ENCODE results near the gene RHNO1.

RHNO1 gene

GRCh38 chr12:2877047-2877952 lies at the start of gene RHNO1, which contains the start of gene FOXM1:
RHNO1 (plus strand) TSS chr12:2877223; CDS start chr12:2885367, 8,144 bp downstream.
FOXM1 (minus strand) TSS chr12:2877174; CDS start chr12:2874478, 2,696 bp downstream.
- DNase-seq, result peak; percentile 8

- DNase-seq, result no peak
These were observed 47.7 kb upstream of the RHNO1 start for GRCh38 chr12:2829275-2829674.

GRCh38 chr12:2832550-2833127 lies 44.4 kb upstream of the RHNO1 start:
- DNase-seq, result no peak

DNA sequence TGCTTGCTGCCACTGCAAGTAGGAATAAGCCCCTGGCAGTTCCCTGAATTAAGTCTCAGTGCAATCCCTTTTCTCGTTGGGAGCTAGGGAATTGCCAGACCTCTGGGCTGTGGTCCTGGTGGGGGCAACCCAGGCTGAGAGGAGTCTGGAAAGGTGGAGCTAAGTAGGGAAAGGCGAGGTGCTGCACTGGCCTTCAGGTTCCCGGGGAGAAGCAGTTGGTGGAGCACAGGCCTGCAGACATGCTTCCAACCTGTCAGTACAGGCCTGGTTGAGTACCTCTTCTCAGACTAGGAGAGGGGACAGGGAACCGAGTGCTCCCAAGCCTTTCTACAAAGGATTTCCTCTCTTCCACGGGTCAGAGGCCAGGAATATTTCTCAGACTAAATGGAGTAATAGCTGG lies 43.7 kb upstream of the RHNO1 start:
- no peak for DNase-seq

GRCh38 chr12:2833810-2834209 lies 43.2 kb upstream of the RHNO1 start:
- DNase-seq, result no peak

DNA sequence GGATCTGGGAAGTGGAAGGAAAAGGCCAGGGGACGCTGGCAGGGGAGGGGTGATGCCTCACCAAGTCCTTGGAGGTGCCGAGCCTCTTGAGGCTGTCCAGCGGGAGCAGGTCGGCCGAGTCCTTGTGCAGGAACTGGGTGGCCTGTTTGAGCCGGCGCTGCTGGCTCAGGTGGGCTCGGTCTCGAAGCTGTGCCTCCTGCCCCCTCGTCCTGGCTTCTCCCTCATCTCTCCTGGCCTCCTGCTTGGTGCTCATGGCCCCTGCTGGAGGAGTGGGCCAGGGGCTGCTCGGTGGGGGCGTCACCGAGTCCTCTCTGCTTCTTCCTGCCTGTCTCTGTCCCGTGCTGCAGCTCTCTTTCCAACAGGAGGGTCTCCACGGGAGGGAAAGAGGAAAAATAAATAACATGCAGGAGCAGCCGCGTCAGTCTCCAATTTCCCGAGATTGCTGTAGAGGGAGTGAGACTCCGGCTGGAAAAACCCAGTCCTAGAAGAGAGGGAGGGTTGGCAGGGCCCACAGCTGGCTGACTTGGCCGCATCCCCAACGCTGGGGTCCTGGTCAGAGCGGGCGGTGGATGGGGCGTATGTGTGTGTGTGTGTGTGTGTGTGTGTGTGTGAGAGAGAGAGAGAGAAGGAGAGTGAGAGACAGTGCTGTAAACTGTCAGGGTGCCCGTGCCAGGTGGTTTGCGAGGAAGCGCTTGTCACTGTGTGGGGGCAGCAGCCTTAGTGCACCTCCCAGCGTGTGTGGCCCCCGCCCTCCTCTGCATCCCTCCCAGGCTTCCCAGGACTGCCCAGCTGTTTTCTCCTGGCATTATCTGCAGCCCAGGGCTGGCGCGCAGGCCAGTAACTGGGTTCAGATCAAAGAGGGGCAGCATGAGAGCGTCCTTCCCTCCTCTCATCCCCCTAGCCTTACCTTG lies 42.2 kb upstream of the RHNO1 start, which contains the start of gene NRIP2:
TSS of gene NRIP2 (minus strand) at position 455 of the 911 bp plus-strand sequence. CDS start at position 403, 52 bp downstream.
- no peak for DNase-seq

DNA sequence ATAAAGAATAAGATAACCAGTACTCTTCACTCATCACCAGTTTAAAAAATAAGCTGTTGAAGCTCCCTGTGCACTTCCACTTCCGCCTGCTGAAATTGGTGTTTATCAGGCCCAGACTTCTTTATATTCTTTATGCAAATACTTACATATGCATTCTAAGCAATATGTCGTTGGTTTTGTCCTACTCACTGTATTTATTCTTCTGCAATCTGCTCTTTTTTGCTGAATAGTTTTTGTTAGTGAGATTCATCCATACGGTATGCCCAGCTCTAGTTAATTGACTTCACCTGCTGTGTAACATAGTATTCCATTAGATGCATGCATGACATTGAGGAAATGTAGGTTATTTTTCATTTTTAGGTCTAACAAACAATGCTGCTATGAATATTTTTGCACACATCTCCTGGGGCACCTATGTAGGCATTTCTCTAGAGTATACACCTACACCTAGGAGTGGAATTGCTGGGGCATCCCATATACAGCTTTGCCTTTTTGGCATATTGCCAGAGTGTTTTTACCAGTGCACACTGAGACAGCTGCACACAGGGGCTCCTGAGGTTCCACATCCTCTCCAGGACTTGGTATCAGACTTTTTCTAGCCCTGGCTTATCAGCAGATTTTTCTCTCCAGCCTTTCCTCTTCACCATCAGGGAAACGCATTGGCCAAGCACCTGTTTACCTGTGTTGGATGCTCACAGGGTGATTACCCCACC lies 41.2 kb upstream of the RHNO1 start:
- DNase-seq, result no peak

- no peak for DNase-seq
These were observed 40.4 kb upstream of the RHNO1 start for GRCh38 chr12:2836574-2836973.

- no peak for DNase-seq
These were observed 35.9 kb upstream of the RHNO1 start for GRCh38 chr12:2841056-2841650.

DNA sequence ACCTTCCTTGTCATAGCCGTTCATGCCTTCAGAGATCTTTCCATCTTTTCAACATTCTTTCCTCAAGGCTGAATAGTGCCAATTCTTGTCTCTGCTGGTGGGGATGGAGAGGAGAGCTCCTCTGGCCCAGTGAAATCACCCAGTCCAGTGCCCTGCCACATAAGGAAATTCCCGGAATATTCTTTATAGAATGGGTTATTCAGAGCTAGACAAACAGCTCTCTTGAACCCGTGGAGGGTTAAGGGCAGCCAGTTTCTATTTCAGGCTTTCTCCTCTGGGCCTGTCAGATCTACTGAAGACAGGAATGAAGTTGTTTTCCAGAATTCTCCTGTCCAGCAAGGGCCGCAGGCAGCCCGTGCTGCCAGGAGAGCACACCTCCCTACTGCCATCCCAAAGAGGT lies 34.1 kb upstream of the RHNO1 start:
- no peak for DNase-seq

DNA sequence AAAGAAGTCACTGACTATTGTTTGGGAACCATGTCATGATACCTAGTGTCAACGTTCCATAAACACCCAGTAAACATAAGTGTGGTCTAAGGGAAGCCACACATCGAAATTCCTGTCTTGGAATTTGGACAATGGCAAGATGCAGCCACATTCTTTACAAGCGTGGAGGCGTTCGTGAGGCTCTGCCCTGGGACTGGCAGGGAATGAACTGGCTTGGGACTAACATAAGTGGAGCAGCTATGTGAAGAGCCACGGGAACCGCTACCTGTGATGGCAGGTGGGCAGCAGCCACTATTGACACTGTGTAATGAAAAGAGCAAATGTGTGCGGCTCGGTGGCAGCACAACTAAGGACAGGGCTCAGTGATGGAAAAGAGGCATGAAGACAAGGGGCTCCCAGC lies 32.2 kb upstream of the RHNO1 start:
- no peak for DNase-seq

GRCh38 chr12:2845280-2845679 lies 31.7 kb upstream of the RHNO1 start:
- no peak for DNase-seq

DNA sequence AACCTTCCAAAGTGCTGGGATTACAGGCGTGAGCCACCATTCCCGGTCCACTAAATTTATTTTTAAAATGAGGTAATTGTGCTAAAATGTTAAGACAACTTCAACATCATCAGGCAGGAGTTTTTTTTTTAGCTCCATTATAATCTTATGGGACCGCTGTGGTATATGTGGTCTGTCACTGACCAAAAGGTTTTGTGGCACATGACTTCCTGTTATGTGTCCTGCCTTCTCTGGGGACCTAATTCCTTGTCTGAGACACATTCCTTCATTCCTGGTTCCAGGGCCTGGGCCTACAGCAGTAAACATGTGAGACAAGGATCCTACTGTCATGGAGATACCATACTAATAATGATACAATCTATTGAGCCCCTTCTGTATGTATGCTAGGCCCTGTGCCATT lies 25.1 kb upstream of the RHNO1 start:
- no peak for DNase-seq

- no peak for DNase-seq
These were observed 23.4 kb upstream of the RHNO1 start for GRCh38 chr12:2853626-2854025.

GRCh38 chr12:2854669-2855453 lies 22.2 kb upstream of the RHNO1 start:
- DNase-seq, result no peak

DNA sequence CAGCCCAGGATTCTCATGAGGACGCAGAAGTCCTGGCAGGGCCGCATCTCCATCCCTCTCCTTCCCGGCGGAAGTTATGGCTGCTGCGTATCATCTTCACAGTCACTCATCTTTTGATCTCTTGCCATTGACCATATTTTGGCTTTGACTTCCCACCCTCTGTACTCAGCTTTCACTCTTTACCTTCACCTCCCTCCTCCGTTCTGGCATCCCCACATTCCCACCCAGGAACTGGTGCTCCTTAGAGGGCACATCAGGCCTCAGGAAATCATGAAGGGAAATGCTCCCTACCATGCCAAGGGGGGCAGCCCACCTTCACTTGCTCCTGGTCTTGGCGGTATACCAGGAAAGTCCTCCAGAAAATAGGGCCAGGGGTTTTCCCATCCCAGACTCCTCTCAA lies 21.5 kb upstream of the RHNO1 start:
- no peak for DNase-seq

GRCh38 chr12:2856051-2856450 lies 21.0 kb upstream of the RHNO1 start:
- DNase-seq, result no peak

GRCh38 chr12:2857021-2857431 lies 20.0 kb upstream of the RHNO1 start, which contains the start of gene TEX52:
TEX52 (minus strand) TSS chr12:2857039; CDS start chr12:2857026, 13 bp downstream.
- no peak for DNase-seq

GRCh38 chr12:2857576-2857975 lies 19.4 kb upstream of the RHNO1 start:
- DNase-seq, result no peak

DNA sequence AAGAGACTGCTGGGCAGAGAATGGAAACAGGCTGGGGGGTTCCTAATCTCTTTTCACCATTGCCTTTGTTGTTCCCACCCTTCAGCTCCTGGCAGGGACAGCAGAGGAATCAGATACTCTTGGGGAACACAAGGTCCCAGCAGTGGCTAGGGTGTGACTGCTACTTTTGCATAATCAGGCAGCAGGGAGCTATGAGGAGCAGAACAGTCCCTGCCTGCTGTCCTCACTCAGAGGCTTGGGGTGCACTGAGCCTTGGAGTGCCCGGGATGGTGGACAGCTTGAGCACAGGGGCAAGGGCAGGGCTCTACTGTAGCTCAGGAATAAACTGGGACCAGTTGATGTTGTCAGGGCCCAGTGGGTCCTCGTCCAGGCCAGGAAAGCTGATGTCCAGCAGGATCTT lies 18.7 kb upstream of the RHNO1 start:
- DNase-seq, result no peak

GRCh38 chr12:2858944-2859421 lies 18.0 kb upstream of the RHNO1 start:
- DNase-seq, result no peak

Data from NCI-H524 treated with DMSO at 0.1 percent for 48 hours (cell line).